HepG2 (cell line): ENCODE results near the gene PACS1. TPM values are rescaled to one million over a fixed set of nuclear protein-coding genes. Genes with fewer than 3 reads are reported as not detected.

Experiments used
- ATAC-seq: fragments of 200-7000 bp; cut with Tn5 transposase; 3 replicates; pipeline ENCODE4 v1.9.1; 2020; ENCODE audit warnings: mild to moderate bottlenecking, moderate library complexity
- BruUV-seq: library from RNA; stranded (reverse); fragments of 400-500 nt; replicated peaks from 2 replicates; lab custom pipeline; 2021; lab: Mats Ljungman, UMichigan
- CTCF ChIA-PET: fragments of 300-600 bp; formaldehyde crosslinking; extraction: SDS; loops from one replicate; lab custom pipeline; 2021; ENCODE audit warnings: low total read pairs, inconsistent platforms, low intra/inter-chr PET ratio; lab: Yijun Ruan, JAX
- POLR2A ChIA-PET: fragments of 350-600 bp; sonication (Branson Sonifier 250); formaldehyde crosslinking; loops from one replicate; lab custom pipeline; 2020; ENCODE audit warnings: antibody characterized with exemption, inconsistent platforms; lab: Yijun Ruan, JAX
- DNase-seq: peaks from one replicate; pipeline ENCODE4 v3.0.0-alpha.2; 2015; ENCODE audit warnings: low spot score
- FAIRE-seq: peaks from 3 replicates; lab custom pipeline; 2011; peaks lifted over from hg19 to GRCh38; lab: Jason Lieb, UNC
- H2AFZ ChIP-seq: one replicate; pipeline ENCODE4 v1.6.1; 2011; ENCODE audit warnings: low read length, inconsistent platforms
- H3K27ac ChIP-seq: fragments of 300-600 bp; 3 replicates; pipeline ENCODE4 v1.8.0; 2011; ENCODE audit warnings: mixed run types, mild to moderate bottlenecking, mixed read lengths, low read length, inconsistent platforms; ENCODE audit not compliant: insufficient read depth; ENCODE audit errors: extremely low read length
- H3K27me3 ChIP-seq, 2 experiments: fragments of 200-600 bp in 1 of 2; 2 replicates in 1 of 2; 3 replicates in 1 of 2; pipeline versions ENCODE4 v1.6.0 to v1.8.0; 2011; ENCODE audit warnings: low read length in 2 of 2, mild to moderate bottlenecking in 2 of 2, moderate library complexity in 2 of 2, inconsistent platforms in 1 of 2; ENCODE audit not compliant: insufficient read depth in 2 of 2, control insufficient read depth in 1 of 2
- H3K36me3 ChIP-seq, 2 experiments: fragments of 200-600 bp in 1 of 2; replicated peaks in 1 of 2; 2 replicates in 1 of 2; 3 replicates in 1 of 2; pipeline versions ENCODE4 v1.5.1 to v1.8.0; 2011; ENCODE audit warnings: low read length in 2 of 2, inconsistent platforms in 1 of 2; ENCODE audit not compliant: insufficient read depth in 2 of 2, control insufficient read depth in 1 of 2
- H3K4me1 ChIP-seq: 2 replicates; pipeline ENCODE4 v1.5.1; 2012; ENCODE audit warnings: low read length, inconsistent platforms; ENCODE audit not compliant: insufficient read depth
- H3K4me2 ChIP-seq: 2 replicates; pipeline ENCODE4 v1.6.0; 2011; ENCODE audit warnings: low read depth, low read length, inconsistent platforms
- H3K4me3 ChIP-seq, 3 experiments: fragments of 200-600 bp in 1 of 3; sonication (generic), shearing (Covaris generic) in 1 of 3; replicated peaks in 1 of 3; 2 replicates each; pipeline ENCODE4 v1.5.1; 2011 to 2016; ENCODE audit warnings: low read length in 3 of 3, inconsistent platforms in 2 of 3, low read depth in 2 of 3, mild to moderate bottlenecking in 2 of 3, control low read depth in 1 of 3, mixed read lengths in 1 of 3; ENCODE audit not compliant: insufficient read depth in 1 of 3
- H3K79me2 ChIP-seq: one replicate; pipeline ENCODE4 v1.6.1; 2011; ENCODE audit warnings: low read length, inconsistent platforms; ENCODE audit not compliant: insufficient read depth
- H3K9ac ChIP-seq: 2 replicates; pipeline ENCODE4 v1.6.0; 2011; ENCODE audit warnings: mild to moderate bottlenecking, low read depth, low read length, inconsistent platforms; ENCODE audit not compliant: insufficient read depth
- H3K9me3 ChIP-seq: 2 replicates; pipeline ENCODE4 v1.5.1; 2012; ENCODE audit warnings: mild to moderate bottlenecking, low read length
- H4K20me1 ChIP-seq: 2 replicates; pipeline ENCODE4 v1.6.0; 2011; ENCODE audit warnings: inconsistent platforms, mild to moderate bottlenecking, low read length, moderate library complexity; ENCODE audit not compliant: insufficient read depth
- BCL6 ChIP-seq: IDR thresholded peaks from 2 replicates; pipeline ENCODE4 v1.6.1; 2016; ENCODE audit warnings: missing genetic modification reagents, missing compliant biosample characterization
- LCORL ChIP-seq, 2 experiments: fragments of 450-650 bp in 1 of 2; sonication (generic) in 1 of 2; formaldehyde crosslinking in 1 of 2; IDR thresholded peaks; 2 replicates each; pipeline versions ENCODE4 v1.5.0 to v1.6.1; 2017 to 2020; ENCODE audit warnings: antibody characterized with exemption in 1 of 2, missing genetic modification reagents in 1 of 2
- WGBS: methylation state at CpG from one replicate; pipeline ENCODE4 v1.1.6; 2017; ENCODE audit warnings: low lambda C conversion rate; 5-methylcytosine and 5-hydroxymethylcytosine counted together
- in situ Hi-C: cut with HindIII; loops from 2 replicates; pipeline ENCODE4 v1.10.0; 2017; ENCODE audit warnings: low pct_unique_long_range_greater_than_20kb; ENCODE audit not compliant: extremely low pct_ligation_motif_present
- intact Hi-C: fragments of 100-400 bp; cut with micrococcal nuclease; formaldehyde crosslinking; loops from one replicate; pipeline ENCODE4 v1.10.0; 2022; ENCODE audit not compliant: unreplicated experiment
- polyA plus RNA-seq, 8 experiments: library from polyadenylated mRNA; depleted of rRNA in 3 of 8; stranded (reverse) in 7 of 8; unstranded in 1 of 8; fragments of >200 nt; fragmentation: Illumina TruSeq in 4 of 8; extraction: Trizol in 4 of 8; gene quantifications; 2 replicates each; pipeline versions ENCODE4 v1.2.1 to v1.2.3, GENCODE V29; 2011 to 2016; ENCODE audit warnings: low read depth in 4 of 8, missing spikeins in 1 of 8, mixed read lengths in 1 of 8; ENCODE audit not compliant: insufficient read depth in 1 of 8
- total RNA-seq, 5 experiments: library from RNA; depleted of rRNA; stranded (reverse); fragments of >200 nt; fragmentation: Illumina TruSeq; extraction: Trizol; gene quantifications; 2 replicates each; pipeline ENCODE4 v1.2.3, GENCODE V29; 2016; ENCODE audit warnings: low read depth in 1 of 5
- TF ChIP-seq, protein P1 (sequence below): sonication (generic); formaldehyde crosslinking; IDR thresholded peaks from 2 replicates; pipeline ENCODE4 v1.5.0; 2020; ENCODE audit warnings: missing genetic modification reagents, mild to moderate bottlenecking, borderline replicate concordance
- TF ChIP-seq, protein P2 (sequence below): sonication (generic); formaldehyde crosslinking; IDR thresholded peaks from 2 replicates; pipeline ENCODE4 v1.9.0; 2021; ENCODE audit warnings: missing genetic modification reagents, borderline replicate concordance
- TF ChIP-seq, protein P3 (sequence below): sonication (generic); formaldehyde crosslinking; IDR thresholded peaks from 2 replicates; pipeline ENCODE4 v1.4.0; 2020; ENCODE audit warnings: missing genetic modification reagents, borderline replicate concordance

PACS1 gene
- total and polyA plus RNA-seq, 2 of the 13 experiments (the other 11 are each of a cell fraction or from before 2014, with no cell fraction given) = 7.6 to 8.6 TPM

DNA sequence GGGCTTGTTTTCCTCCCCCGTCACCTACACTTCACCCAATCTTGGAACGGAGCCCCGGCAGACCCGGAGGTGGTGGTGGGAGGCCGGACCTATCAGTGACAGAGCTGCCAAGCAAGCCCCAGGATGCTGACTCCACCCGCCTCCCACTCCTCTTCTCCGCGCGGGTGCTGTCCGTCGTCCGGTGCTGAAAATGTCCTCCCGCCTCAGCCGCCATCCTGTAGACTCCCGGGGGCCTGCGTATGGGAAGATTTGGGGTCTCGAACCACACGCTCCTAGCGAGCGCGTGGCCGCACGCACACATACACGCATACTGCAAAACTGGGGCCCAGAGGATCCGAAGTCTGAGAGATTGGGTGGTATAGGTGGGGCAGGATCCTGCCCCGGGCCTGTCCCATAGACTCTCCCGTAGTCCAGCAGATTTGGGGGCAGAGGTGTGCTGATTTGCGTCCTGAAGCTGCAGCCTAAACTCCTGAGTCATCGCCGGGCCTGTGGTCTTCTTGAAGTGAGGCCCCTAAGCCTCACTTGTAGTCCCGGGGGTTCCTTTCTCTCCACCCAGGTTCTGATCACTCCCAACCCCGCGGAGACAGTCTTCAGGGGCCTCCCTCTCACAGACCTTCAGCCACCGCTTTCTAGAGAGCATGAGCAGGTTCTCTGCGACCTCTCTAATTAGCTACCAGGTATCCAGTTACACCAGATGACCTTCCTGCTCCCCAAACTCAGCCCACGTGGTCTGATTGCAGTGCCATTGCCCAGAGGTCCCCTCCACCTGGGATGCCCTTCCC lies 219.7 kb downstream of the PACS1 start (continued):
- TF ChIP-seq, protein P1, sequence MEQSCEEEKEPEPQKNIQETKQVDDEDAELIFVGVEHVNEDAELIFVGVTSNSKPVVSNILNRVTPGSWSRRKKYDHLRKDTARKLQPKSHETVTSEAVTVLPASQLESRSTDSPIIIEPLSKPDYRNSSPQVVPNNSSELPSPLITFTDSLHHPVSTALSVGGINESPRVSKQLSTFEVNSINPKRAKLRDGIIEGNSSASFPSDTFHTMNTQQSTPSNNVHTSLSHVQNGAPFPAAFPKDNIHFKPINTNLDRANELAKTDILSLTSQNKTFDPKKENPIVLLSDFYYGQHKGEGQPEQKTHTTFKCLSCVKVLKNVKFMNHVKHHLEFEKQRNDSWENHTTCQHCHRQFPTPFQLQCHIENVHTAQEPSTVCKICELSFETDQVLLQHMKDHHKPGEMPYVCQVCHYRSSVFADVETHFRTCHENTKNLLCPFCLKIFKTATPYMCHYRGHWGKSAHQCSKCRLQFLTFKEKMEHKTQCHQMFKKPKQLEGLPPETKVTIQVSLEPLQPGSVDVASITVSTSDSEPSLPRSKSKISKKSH (CRISPR knock-in tag) = no peak
- TF ChIP-seq, protein P2, sequence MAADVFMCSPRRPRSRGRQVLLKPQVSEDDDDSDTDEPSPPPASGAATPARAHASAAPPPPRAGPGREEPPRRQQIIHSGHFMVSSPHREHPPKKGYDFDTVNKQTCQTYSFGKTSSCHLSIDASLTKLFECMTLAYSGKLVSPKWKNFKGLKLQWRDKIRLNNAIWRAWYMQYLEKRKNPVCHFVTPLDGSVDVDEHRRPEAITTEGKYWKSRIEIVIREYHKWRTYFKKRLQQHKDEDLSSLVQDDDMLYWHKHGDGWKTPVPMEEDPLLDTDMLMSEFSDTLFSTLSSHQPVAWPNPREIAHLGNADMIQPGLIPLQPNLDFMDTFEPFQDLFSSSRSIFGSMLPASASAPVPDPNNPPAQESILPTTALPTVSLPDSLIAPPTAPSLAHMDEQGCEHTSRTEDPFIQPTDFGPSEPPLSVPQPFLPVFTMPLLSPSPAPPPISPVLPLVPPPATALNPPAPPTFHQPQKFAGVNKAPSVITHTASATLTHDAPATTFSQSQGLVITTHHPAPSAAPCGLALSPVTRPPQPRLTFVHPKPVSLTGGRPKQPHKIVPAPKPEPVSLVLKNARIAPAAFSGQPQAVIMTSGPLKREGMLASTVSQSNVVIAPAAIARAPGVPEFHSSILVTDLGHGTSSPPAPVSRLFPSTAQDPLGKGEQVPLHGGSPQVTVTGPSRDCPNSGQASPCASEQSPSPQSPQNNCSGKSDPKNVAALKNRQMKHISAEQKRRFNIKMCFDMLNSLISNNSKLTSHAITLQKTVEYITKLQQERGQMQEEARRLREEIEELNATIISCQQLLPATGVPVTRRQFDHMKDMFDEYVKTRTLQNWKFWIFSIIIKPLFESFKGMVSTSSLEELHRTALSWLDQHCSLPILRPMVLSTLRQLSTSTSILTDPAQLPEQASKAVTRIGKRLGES (CRISPR knock-in tag) = peak; percentile 51; the same call in 1 of the 2 replicates

DNA sequence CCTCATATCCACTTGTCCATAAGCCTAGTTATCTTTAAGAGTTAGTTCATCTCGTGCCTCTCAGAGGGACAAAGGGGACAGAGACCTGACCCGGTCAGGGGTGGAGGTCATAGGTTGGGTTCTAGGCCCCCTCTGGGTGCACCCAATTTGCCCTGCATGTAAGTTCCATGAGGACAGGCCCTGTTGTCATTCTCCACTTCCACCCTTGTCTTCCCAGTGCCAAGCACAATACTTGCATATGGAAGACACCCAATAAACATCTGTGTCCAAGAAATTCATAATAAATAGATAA lies 220.2 kb downstream of the PACS1 start:
- Histone ChIP-seq H3K4me2 (peak overlapping the region; percentile 88), H3K79me2 (peaks cover 29% of the 10 kb centered on the region), H3K9ac (peak overlapping the region; percentile 96), H3K36me3 (peaks cover 3 to 17% of the 10 kb centered on the region in 2 experiments; a peak in 4 of 5 replicates), H3K27ac (no peak overlapping the region), H4K20me1 (no peaks in the 10 kb centered on the region), H3K4me1 (peaks cover 58% of the 10 kb centered on the region), H2AFZ (no peak overlapping the region), H3K4me3 (peak overlapping the region; percentile 74 to 95 (median 78)), H3K9me3 (no peaks in the 10 kb centered on the region), H3K27me3 (peaks cover 0 to 24% of the 10 kb centered on the region in 2 experiments; a peak in 4 of 5 replicates)
- no peak for TF ChIP-seq LCORL (IDR thresholded peaks at IDR 0.05)
- peak; percentile 11 for TF ChIP-seq LCORL (CRISPR knock-in tag; IDR thresholded peaks at IDR 0.05)
- TF ChIP-seq, protein P3, sequence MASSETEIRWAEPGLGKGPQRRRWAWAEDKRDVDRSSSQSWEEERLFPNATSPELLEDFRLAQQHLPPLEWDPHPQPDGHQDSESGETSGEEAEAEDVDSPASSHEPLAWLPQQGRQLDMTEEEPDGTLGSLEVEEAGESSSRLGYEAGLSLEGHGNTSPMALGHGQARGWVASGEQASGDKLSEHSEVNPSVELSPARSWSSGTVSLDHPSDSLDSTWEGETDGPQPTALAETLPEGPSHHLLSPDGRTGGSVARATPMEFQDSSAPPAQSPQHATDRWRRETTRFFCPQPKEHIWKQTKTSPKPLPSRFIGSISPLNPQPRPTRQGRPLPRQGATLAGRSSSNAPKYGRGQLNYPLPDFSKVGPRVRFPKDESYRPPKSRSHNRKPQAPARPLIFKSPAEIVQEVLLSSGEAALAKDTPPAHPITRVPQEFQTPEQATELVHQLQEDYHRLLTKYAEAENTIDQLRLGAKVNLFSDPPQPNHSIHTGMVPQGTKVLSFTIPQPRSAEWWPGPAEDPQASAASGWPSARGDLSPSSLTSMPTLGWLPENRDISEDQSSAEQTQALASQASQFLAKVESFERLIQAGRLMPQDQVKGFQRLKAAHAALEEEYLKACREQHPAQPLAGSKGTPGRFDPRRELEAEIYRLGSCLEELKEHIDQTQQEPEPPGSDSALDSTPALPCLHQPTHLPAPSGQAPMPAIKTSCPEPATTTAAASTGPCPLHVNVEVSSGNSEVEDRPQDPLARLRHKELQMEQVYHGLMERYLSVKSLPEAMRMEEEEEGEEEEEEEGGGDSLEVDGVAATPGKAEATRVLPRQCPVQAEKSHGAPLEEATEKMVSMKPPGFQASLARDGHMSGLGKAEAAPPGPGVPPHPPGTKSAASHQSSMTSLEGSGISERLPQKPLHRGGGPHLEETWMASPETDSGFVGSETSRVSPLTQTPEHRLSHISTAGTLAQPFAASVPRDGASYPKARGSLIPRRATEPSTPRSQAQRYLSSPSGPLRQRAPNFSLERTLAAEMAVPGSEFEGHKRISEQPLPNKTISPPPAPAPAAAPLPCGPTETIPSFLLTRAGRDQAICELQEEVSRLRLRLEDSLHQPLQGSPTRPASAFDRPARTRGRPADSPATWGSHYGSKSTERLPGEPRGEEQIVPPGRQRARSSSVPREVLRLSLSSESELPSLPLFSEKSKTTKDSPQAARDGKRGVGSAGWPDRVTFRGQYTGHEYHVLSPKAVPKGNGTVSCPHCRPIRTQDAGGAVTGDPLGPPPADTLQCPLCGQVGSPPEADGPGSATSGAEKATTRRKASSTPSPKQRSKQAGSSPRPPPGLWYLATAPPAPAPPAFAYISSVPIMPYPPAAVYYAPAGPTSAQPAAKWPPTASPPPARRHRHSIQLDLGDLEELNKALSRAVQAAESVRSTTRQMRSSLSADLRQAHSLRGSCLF (CRISPR knock-in tag) = no peak
- TF ChIP-seq BCL6 = peak; percentile 5; the same call in 1 of the 2 replicates
- WGBS = 25% methylated on average over 2 of the region's 2 CpGs
- no TSS peak for BruUV-seq
- ATAC-seq (no peak), DNase-seq (no peak), FAIRE-seq (no peak)
- intact Hi-C loops = no loop called here
- CTCF ChIA-PET = no interaction called here
- in situ Hi-C loops = loop anchor here (5.0 kb wide), 1 partner anchor 37 kb away; no protein-coding TSS in a partner anchor
- POLR2A ChIA-PET = interaction anchor here (0.7 to 5.7 kb wide), 2 partner anchors 8 to 21 kb away, joined by 3 to 121 read pairs; no protein-coding TSS in a partner anchor
